PFSK-1 (cell line): ENCODE measurements around the gene ZNF653.

ENCODE experiments used
- FOXP2 ChIP-seq: optimal IDR thresholded peaks from 2 replicates; pipeline ENCODE3; 2011; ENCODE audit warnings: borderline replicate concordance, control low read depth, inconsistent platforms; ENCODE audit not compliant: insufficient read depth; ENCODE audit errors: extremely low read length, extremely low read depth
- POLR2AphosphoS5 ChIP-seq: IDR thresholded peaks from 2 replicates; pipeline ENCODE4 v1.6.1; 2012; ENCODE audit warnings: low read depth, mild to moderate bottlenecking, control low read depth, low read length, moderate library complexity
- REST ChIP-seq, 2 experiments: IDR thresholded peaks; 2 replicates each; pipeline versions ENCODE4 v1.6.1 to v1.8.0; 2011 to 2012; ENCODE audit warnings: low read depth in 2 of 2, low read length in 2 of 2, control low read depth in 1 of 2, inconsistent platforms in 1 of 2, mild to moderate bottlenecking in 1 of 2, moderate library complexity in 1 of 2; ENCODE audit not compliant: insufficient read depth in 1 of 2
- SIN3A ChIP-seq: IDR thresholded peaks from 2 replicates; pipeline ENCODE4 v1.6.1; 2012; ENCODE audit warnings: mild to moderate bottlenecking, low read length, moderate library complexity, borderline replicate concordance; ENCODE audit not compliant: insufficient read depth
- TAF1 ChIP-seq: IDR thresholded peaks from 2 replicates; pipeline ENCODE4 v1.6.1; 2012; ENCODE audit warnings: low read length, control low read depth, borderline replicate concordance; ENCODE audit not compliant: insufficient read depth

The ZNF653 gene

GRCh38 chr19:11458236-11458900 is 47.3 kb downstream of the ZNF653 start:
- TF ChIP-seq REST (IDR thresholded peaks at IDR 0.05; ENCODE audit: insufficient read depth in 1 of 2, low read depth in 2 of 2, low read length in 2 of 2) = no peak
- TF ChIP-seq POLR2AphosphoS5 = no peak
- TF ChIP-seq TAF1 = no peak
- TF ChIP-seq SIN3A = no peak
- no peak for TF ChIP-seq FOXP2

GRCh38 chr19:11457831-11458230 is 47.8 kb downstream of the ZNF653 start:
- TF ChIP-seq POLR2AphosphoS5 (no peak), TAF1 (no peak), REST (IDR thresholded peaks at IDR 0.05; ENCODE audit: insufficient read depth in 1 of 2, low read depth in 2 of 2, low read length in 2 of 2) (no peak), FOXP2 (no peak), SIN3A (no peak)

GRCh38 chr19:11457115-11457514 is 48.5 kb downstream of the ZNF653 start:
- TF ChIP-seq FOXP2 = no peak
- TF ChIP-seq TAF1 = no peak
- TF ChIP-seq SIN3A = no peak
- TF ChIP-seq POLR2AphosphoS5 = no peak
- no peak for TF ChIP-seq REST (IDR thresholded peaks at IDR 0.05; ENCODE audit: insufficient read depth in 1 of 2, low read depth in 2 of 2, low read length in 2 of 2)

- TF ChIP-seq REST (IDR thresholded peaks at IDR 0.05; ENCODE audit: insufficient read depth in 1 of 2, low read depth in 2 of 2, low read length in 2 of 2) (no peak), FOXP2 (no peak)
Measured at GRCh38 chr19:11456659-11457058, 49.0 kb downstream of the ZNF653 start.
